GM18861 (cell line): ENCODE data around the gene GALNT16.
"Not testable (repeated sequence)": the region's sequence is repeated elsewhere in the genome, so short reads cannot be mapped to it uniquely, and the experiment has no call there.

ENCODE experiments used
- ATAC-seq: cut with Tn5 transposase; IDR thresholded peaks from one replicate; pipeline ENCODE4 v1.9.1; 2021; ENCODE audit not compliant: unreplicated experiment

The GALNT16 gene

GRCh38 chr14:69259527-69260189 lies at the start of gene GALNT16:
Gene GALNT16 (plus strand): TSS chr14:69260158. CDS start chr14:69260291, 133 bp downstream.
- ATAC-seq = no peak

GRCh38 chr14:69214393-69214792 lies 45.6 kb upstream of the GALNT16 start:
- no peak for ATAC-seq

- not testable (repeated sequence) for ATAC-seq
These were observed 42.3 kb upstream of the GALNT16 start for GRCh38 chr14:69217663-69218062.

- ATAC-seq = no peak
These were observed 35.0 kb upstream of the GALNT16 start for GRCh38 chr14:69224946-69225345.

GRCh38 chr14:69226178-69226577 lies 33.8 kb upstream of the GALNT16 start:
- ATAC-seq = no peak

- no peak for ATAC-seq
These were observed 33.2 kb upstream of the GALNT16 start for GRCh38 chr14:69226736-69227135.

GRCh38 chr14:69231486-69231885 lies 28.5 kb upstream of the GALNT16 start:
- ATAC-seq = no peak

- ATAC-seq = no peak
These were observed 27.6 kb upstream of the GALNT16 start for GRCh38 chr14:69232388-69232787.

GRCh38 chr14:69234106-69234505 lies 25.9 kb upstream of the GALNT16 start:
- no peak for ATAC-seq

GRCh38 chr14:69235708-69236107 lies 24.2 kb upstream of the GALNT16 start:
- no peak for ATAC-seq

- no peak for ATAC-seq
These were observed 22.8 kb upstream of the GALNT16 start for GRCh38 chr14:69237142-69237541.

- ATAC-seq = no peak
These were observed 22.4 kb upstream of the GALNT16 start for GRCh38 chr14:69237584-69237983.

GRCh38 chr14:69238883-69239282 lies 21.1 kb upstream of the GALNT16 start:
- no peak for ATAC-seq

- no peak for ATAC-seq
These were observed 19.3 kb upstream of the GALNT16 start for GRCh38 chr14:69240527-69241173.

- ATAC-seq = no peak
These were observed 18.4 kb upstream of the GALNT16 start for GRCh38 chr14:69241577-69241976.

- ATAC-seq = no peak
These were observed 17.4 kb upstream of the GALNT16 start for GRCh38 chr14:69242311-69243224.

- ATAC-seq = no peak
These were observed 15.0 kb upstream of the GALNT16 start for GRCh38 chr14:69244946-69245345.

- ATAC-seq = no peak
These were observed 13.6 kb upstream of the GALNT16 start for GRCh38 chr14:69246331-69246730.

- ATAC-seq = no peak
These were observed 12.1 kb upstream of the GALNT16 start for GRCh38 chr14:69247676-69248440.

GRCh38 chr14:69249603-69250002 lies 10.4 kb upstream of the GALNT16 start:
- no peak for ATAC-seq

- no peak for ATAC-seq
These were observed 7.1 kb upstream of the GALNT16 start for GRCh38 chr14:69252851-69253250.
